K562 treated with DMSO at 1 percent for 4 hours (cell line): ENCODE results near the gene MUSK. TPM values are rescaled to one million over a fixed set of nuclear protein-coding genes. Genes with fewer than 3 reads are reported as not detected.

Source experiments
- total RNA-seq: library from RNA; unstranded; fragments of 300-600 nt; gene quantifications from 2 replicates; pipeline ENCODE4 v1.2.3, GENCODE V29; 2022; ENCODE audit not compliant: insufficient read depth

The MUSK gene
- not detected in 2 replicates for total RNA-seq

GRCh38 chr9:110668570-110669167, at the start of gene MUSK:
Gene MUSK (plus strand): TSS chr9:110668791. CDS start chr9:110668905, 114 bp downstream.

Other genes starting within 250 kb of the MUSK start
- 0.29 and 0.35 TPM in 2 replicates for gene SVEP1, start 89.0 kb upstream of the MUSK start, total RNA-seq